ENCODE measurements around the gene TRH. TPM values are rescaled to one million over a fixed set of nuclear protein-coding genes. Genes with fewer than 3 reads are reported as not detected.
"Not testable (repeated sequence)": the region's sequence is repeated elsewhere in the genome, so short reads cannot be mapped to it uniquely, and the experiment has no call there.

TRH gene
- total and polyA plus RNA-seq, 2 donors (not counting 3 experiments of a cell fraction or from before 2014, with no cell fraction given): not detected

DNA sequence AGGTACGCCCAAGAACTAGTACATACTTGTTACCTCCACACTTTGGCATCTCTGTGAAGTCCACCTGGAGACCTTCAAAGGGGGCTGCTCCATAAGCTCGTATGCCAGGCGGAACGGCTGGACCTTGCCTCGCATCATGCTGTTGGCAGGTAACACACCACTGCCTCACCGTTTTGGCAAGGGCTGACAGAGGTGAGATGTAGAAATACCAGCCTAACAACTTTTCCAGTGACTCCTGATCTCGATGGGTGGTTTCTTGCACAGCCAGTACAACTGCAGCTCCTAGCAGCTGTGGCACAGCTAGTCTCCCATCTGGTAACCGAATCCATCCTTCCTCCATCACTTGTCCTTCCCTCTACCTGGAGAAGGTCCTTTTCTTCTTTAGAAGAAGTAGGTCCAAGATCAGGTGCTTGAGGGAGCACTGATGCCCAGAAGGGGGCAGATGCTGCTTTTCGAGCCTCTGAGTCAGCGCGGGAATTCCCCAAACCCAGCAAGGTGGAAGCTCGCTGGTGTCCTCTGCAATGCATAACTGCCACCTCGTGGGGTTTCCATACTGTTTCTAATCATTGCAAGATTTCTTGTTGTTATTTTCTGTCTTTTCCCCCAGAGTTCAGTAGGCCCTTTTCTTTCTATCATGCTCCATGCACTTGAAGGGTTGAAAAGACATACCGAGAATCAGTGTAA lies 51.8 kb downstream of the TRH start:
- H3K9me3 ChIP-seq (replicated peaks; ENCODE audit: control insufficient read depth, insufficient read depth, low read length); H3K27ac ChIP-seq (ENCODE audit: insufficient read depth, low read depth, low read length); H3K4me3 ChIP-seq (replicated peaks in 1 of 3; ENCODE audit: insufficient read depth in 1 of 3, low read depth in 1 of 3, low read length in 3 of 3); DNase-seq (ENCODE audit: low read depth, low spot score); intact Hi-C loops (cut with micrococcal nuclease); H3K4me2 ChIP-seq (ENCODE audit: insufficient read depth, low read length); H3K9me1 ChIP-seq (replicated peaks; ENCODE audit: control insufficient read depth, extremely low read depth, insufficient read depth, low read length); H3K4me1 ChIP-seq (ENCODE audit: control insufficient read depth, extremely low read depth, insufficient read depth, low read length); H2AFZ ChIP-seq (ENCODE audit: low read depth, low read length); POLR2A ChIA-PET; H3K27me3 ChIP-seq (ENCODE audit: control insufficient read depth in 2 of 2, insufficient read depth in 2 of 2, low read length in 2 of 2); H4K20me1 ChIP-seq (replicated peaks; ENCODE audit: control insufficient read depth, extremely low read depth, insufficient read depth, low read length); CTCF ChIA-PET; BruUV-seq (replicated peaks); dilution Hi-C loops (cut with MboI; ENCODE audit: extremely low pct_ligation_motif_present, low sequenced_read_pairs); FAIRE-seq; H3K9ac ChIP-seq (replicated peaks; ENCODE audit: extremely low read depth, insufficient read depth, low read length); H3K79me2 ChIP-seq (ENCODE audit: control insufficient read depth, insufficient read depth, low read length); H3K36me3 ChIP-seq (ENCODE audit: control insufficient read depth in 2 of 2, extremely low read depth in 1 of 2, insufficient read depth in 2 of 2, low read length in 2 of 2): not testable (repeated sequence)

- H3K4me2 ChIP-seq (ENCODE audit: insufficient read depth, low read length); H3K9me3 ChIP-seq (replicated peaks; ENCODE audit: control insufficient read depth, insufficient read depth, low read length); H3K9ac ChIP-seq (replicated peaks; ENCODE audit: extremely low read depth, insufficient read depth, low read length); POLR2A ChIA-PET; DNase-seq (ENCODE audit: low read depth, low spot score); H3K4me3 ChIP-seq (replicated peaks in 1 of 3; ENCODE audit: insufficient read depth in 1 of 3, low read depth in 1 of 3, low read length in 3 of 3); H3K9me1 ChIP-seq (replicated peaks; ENCODE audit: control insufficient read depth, extremely low read depth, insufficient read depth, low read length); intact Hi-C loops (cut with micrococcal nuclease); H3K79me2 ChIP-seq (ENCODE audit: control insufficient read depth, insufficient read depth, low read length); H4K20me1 ChIP-seq (replicated peaks; ENCODE audit: control insufficient read depth, extremely low read depth, insufficient read depth, low read length); dilution Hi-C loops (cut with MboI; ENCODE audit: extremely low pct_ligation_motif_present, low sequenced_read_pairs); CTCF ChIA-PET; BruUV-seq (replicated peaks); H2AFZ ChIP-seq (ENCODE audit: low read depth, low read length); FAIRE-seq; H3K4me1 ChIP-seq (ENCODE audit: control insufficient read depth, extremely low read depth, insufficient read depth, low read length); H3K27me3 ChIP-seq (ENCODE audit: control insufficient read depth in 2 of 2, insufficient read depth in 2 of 2, low read length in 2 of 2); H3K27ac ChIP-seq (ENCODE audit: insufficient read depth, low read depth, low read length); H3K36me3 ChIP-seq (ENCODE audit: control insufficient read depth in 2 of 2, extremely low read depth in 1 of 2, insufficient read depth in 2 of 2, low read length in 2 of 2): not testable (repeated sequence)
These were observed 52.9 kb downstream of the TRH start for GRCh38 chr3:130027437-130027836.

Other genes starting within 250 kb of the TRH start
- 36.6 and 38.4 TPM in 2 replicates for gene TMCC1, start 81.0 kb upstream of the TRH start, total RNA-seq
- gene TMCC1, start 81.0 kb upstream of the TRH start, polyA plus RNA-seq: 13.9 and 17.4 TPM in 2 replicates
- gene ALG1L2, start 107.1 kb downstream of the TRH start, total RNA-seq: not detected in 2 replicates
- gene ALG1L2, start 107.1 kb downstream of the TRH start, polyA plus RNA-seq: not detected in 2 replicates

Data from endothelial cell of umbilical vein (primary cell).